Muscle of arm (tissue), 12 donors: ENCODE data around the gene PLD4. TPM values are rescaled to one million over a fixed set of nuclear protein-coding genes. Genes with fewer than 3 reads are reported as not detected.

ENCODE experiments used
- DNase-seq: peaks from one replicate; pipeline ENCODE4 v3.0.0-alpha.2; 2013
- polyA plus RNA-seq, 12 donors: library from polyadenylated mRNA; unstranded; fragments of 120-200 nt; gene quantifications; one replicate each; pipeline ENCODE4 v1.2.1, GENCODE V29; 2013; ENCODE audit not compliant: insufficient read length in 12 of 12

PLD4 gene
- polyA plus RNA-seq, 12 donors = 2.6 to 20.5 (median 3.7) TPM; not detected in 1

GRCh38 chr14:104973385-104974145 is 48.9 kb downstream of the PLD4 start:
- peak; percentile 87 for DNase-seq

- no peak for DNase-seq
Observed at GRCh38 chr14:104974146-104974541, 49.5 kb downstream of the PLD4 start.

- DNase-seq = no peak
Observed at GRCh38 chr14:104974665-104975390, 50.1 kb downstream of the PLD4 start.

GRCh38 chr14:104975481-104976197 is 51.0 kb downstream of the PLD4 start:
- DNase-seq = no peak

- peak; percentile 61 for DNase-seq
Observed at GRCh38 chr14:104976198-104977007, 51.7 kb downstream of the PLD4 start.

- no peak for DNase-seq
Observed at GRCh38 chr14:104977008-104977680, 52.5 kb downstream of the PLD4 start.

- peak; percentile 58 for DNase-seq
Observed at GRCh38 chr14:104977681-104978653, 53.3 kb downstream of the PLD4 start, which contains the start of gene AHNAK2. AHNAK2 (minus strand) TSS chr14:104978374; CDS start chr14:104978237, 137 bp downstream.

GRCh38 chr14:104978746-104979691 is 54.3 kb downstream of the PLD4 start:
- DNase-seq = no peak

- no peak for DNase-seq
Observed at GRCh38 chr14:104979758-104980610, 55.3 kb downstream of the PLD4 start.

- DNase-seq = no peak
Observed at GRCh38 chr14:104980611-104981531, 56.2 kb downstream of the PLD4 start.

- no peak for DNase-seq
Observed at GRCh38 chr14:104981699-104982541, 57.2 kb downstream of the PLD4 start.

GRCh38 chr14:104982548-104983230 is 58.0 kb downstream of the PLD4 start:
- DNase-seq = no peak
